ENCODE data around the gene EFEMP2.

Gene EFEMP2

DNA sequence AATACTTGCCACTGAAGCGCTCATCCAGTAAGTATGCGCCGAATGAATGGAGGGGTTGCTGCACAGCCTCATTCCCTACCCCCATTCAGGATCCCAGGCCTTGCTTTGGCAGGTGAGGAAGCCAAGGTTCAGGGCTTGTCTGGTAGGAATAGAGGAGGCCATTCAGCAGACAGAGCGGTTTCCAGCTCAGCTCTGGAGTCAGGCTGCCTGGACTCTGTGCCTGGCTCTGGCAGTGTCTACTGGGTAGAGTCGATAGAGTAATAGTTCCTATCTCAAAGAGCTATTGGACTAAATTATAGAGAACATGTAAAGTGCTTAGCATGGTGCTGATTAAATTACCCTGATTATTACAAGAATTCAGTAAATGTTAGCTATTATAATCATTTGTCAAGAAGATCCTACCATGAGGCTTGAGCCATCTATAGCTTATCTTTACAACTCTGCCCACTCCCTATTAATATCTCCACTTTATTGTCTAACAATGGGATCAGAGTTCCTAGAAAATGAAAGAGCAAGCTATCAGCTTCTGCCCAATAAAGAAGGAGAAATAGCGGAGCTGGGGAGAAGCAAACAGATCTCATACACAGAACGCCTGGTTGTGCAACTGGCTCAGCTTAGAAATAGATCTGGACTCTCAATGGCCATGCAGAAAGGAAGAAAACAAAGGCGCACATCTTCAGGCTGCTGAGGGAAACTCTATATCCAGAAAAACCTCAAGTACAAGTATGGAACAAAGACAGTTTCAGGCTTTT, 45.4 kb downstream of the EFEMP2 start:
- DNase-seq (ENCODE audit: low read depth in 2 of 2, low spot score in 1 of 2), result no peak

GRCh38 chr11:65822776-65823528, 49.6 kb downstream of the EFEMP2 start:
- DNase-seq (ENCODE audit: low read depth in 2 of 2, low spot score in 1 of 2), result no peak

- no peak for DNase-seq (ENCODE audit: low read depth in 2 of 2, low spot score in 1 of 2)
These were observed 51.5 kb downstream of the EFEMP2 start for GRCh38 chr11:65821107-65821506.

DNA sequence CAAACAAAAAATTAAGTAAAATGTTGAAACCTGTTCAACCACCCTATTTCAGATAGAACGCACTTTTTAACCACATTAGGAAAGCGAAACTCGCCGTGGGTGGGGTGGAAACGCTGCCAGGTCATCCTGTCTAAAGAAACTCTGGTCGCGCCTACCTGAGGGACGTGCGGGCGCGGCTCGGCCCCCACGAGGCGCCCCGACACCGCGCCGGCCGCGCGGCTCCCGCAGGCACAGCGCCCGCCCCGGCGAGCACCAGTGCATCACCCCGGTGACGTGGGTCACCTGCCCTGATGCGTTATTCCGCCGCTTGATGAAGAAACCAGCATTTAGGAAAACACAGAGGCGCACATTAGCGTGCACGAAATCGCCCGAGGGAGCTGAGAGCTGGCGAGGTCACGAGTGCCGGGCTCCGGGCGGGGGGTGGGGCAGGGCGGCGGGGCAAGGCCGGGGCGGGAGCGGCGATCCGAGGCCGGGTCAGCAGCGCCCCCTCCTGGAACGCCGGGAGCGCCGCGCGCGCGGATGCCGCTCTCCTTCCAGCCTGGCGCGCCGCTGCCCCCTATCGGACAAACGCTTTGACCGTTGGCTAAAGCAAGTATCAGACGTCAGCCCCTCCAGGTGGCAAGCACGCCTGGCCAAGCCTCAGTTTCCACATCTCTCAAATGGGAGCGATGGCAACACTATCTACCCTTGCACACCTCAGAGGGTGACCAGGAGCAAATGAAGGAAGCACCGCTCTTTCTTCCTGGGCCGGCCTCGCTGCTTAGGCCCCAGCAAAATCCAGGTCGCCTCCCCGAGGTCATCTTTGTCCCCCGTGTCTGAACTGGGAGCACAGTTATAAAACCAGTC, 54.5 kb downstream of the EFEMP2 start:
- DNase-seq (ENCODE audit: low read depth in 2 of 2, low spot score in 1 of 2), result peak; percentile 89 to 92

- no peak for DNase-seq (ENCODE audit: low read depth in 2 of 2, low spot score in 1 of 2)
These were observed 55.2 kb downstream of the EFEMP2 start for GRCh38 chr11:65817312-65817834.

DNA sequence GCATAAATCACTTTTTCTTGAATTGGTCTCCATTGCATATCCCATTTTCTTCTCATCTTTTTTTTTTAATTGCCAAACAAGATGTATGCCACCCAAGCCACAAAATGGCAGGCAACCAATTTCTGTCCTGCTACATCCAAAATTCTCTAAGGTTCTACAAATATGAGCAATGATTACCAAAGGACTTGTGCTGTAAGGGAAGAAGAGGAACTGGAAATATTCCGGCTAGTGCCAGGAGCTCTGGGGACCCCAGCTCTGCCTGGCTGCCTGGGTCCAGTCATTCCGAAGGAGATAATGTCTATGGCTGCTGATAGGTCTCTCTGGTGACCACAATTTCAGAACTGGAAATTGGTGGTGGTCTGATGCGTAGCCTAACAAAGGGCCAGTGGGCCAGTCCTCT, 55.9 kb downstream of the EFEMP2 start:
- no peak for DNase-seq (ENCODE audit: low read depth in 2 of 2, low spot score in 1 of 2)
